Ovary (tissue), 9 donors: Measurements from ENCODE around the gene FBXO28. TPM values are rescaled to one million over a fixed set of nuclear protein-coding genes. Genes with fewer than 3 reads are reported as not detected.

ENCODE experiments used
- DNase-seq, 5 donors: peaks; one replicate each; pipeline ENCODE4 v3.0.0-alpha.2; 2019 to 2020
- H3K27ac ChIP-seq, 2 donors: fragments of 200-600 bp; one replicate each; pipeline versions ENCODE4 v1.5.1 to v1.8.0; 2019 to 2022
- H3K27me3 ChIP-seq: fragments of 200-600 bp; one replicate; pipeline ENCODE4 v1.8.0; 2022
- H3K36me3 ChIP-seq: fragments of 200-600 bp; sonication (generic); one replicate; pipeline ENCODE4 v1.5.1; 2019
- H3K4me1 ChIP-seq: one replicate; pipeline ENCODE4 v1.8.1; 2013; ENCODE audit warnings: mild to moderate bottlenecking, moderate library complexity; ENCODE audit not compliant: insufficient read depth
- H3K4me3 ChIP-seq: fragments of 200-600 bp; sonication (generic); one replicate; pipeline ENCODE4 v1.5.1; 2017
- H3K9me3 ChIP-seq, 2 donors: fragments of 200-600 bp in 1 of 2; sonication (generic) in 1 of 2; one replicate each; pipeline versions ENCODE4 v1.5.1 to v1.8.1; 2013 to 2019; ENCODE audit warnings: mild to moderate bottlenecking in 1 of 2, moderate library complexity in 1 of 2
- CTCF ChIP-seq, 3 donors: fragments of 450-650 bp in 2 of 3; fragments of 200-600 bp in 1 of 3; IDR thresholded peaks; one replicate each; pipeline versions ENCODE4 v1.5.1 to v1.8.0; 2016 to 2022; ENCODE audit warnings: antibody characterized with exemption in 3 of 3, mild to moderate bottlenecking in 1 of 3
- EP300 ChIP-seq: sonication (generic); formaldehyde crosslinking; IDR thresholded peaks from one replicate; pipeline ENCODE4 v1.6.1; 2017; ENCODE audit warnings: antibody characterized with exemption
- POLR2A ChIP-seq: fragments of 450-650 bp; IDR thresholded peaks from one replicate; pipeline ENCODE4 v1.6.1; 2017; ENCODE audit warnings: antibody characterized with exemption, mild to moderate bottlenecking, moderate library complexity
- WGBS, 3 donors: extraction: QIAGEN DNeasy Blood & Tissue Kit in 1 of 3; methylation state at CpG; one replicate each; pipeline versions ENCODE4 v1.1.5 to v1.1.7; 2013 to 2017; 5-methylcytosine and 5-hydroxymethylcytosine counted together
- intact Hi-C, 4 donors: fragments of 100-400 bp; cut with DNase I; formaldehyde crosslinking; loops; one replicate each; pipeline versions ENCODE4 v1.11.0 to v1.15.1; 2022 to 2023
- polyA plus RNA-seq, 2 donors: library from polyadenylated mRNA; stranded (reverse); fragments of 200-250 nt in 1 of 2; fragments of 350-450 nt in 1 of 2; fragmentation: Illumina TruSeq in 1 of 2; extraction: RNeasy Lipid Tissue Mini Kit (QIAGEN cat#74804) in 1 of 2; gene quantifications; one replicate each; pipeline ENCODE4 v1.2.3, GENCODE V29; 2013 to 2014
- total RNA-seq, 7 donors: library from RNA; depleted of rRNA in 2 of 7; stranded (reverse); fragments of >200 nt in 2 of 7; fragmentation: NEBNext Ultra II Directional in 3 of 7; extraction: Animal tissue kit (Norgen Biotek cat#: 25700) in 3 of 7; gene quantifications; one replicate each; pipeline versions ENCODE4 v1.1.0 to v1.2.4, GENCODE V29; 2016 to 2023
- donor health status: DM: no; HTN: no; CAD: no; lungs with moderate emphysema.
- donor health status: DM: no; HTN: no; CAD: no.
- donor health status: Bipolar disorder and iron deficiency.
- donor health status: DM: yes; HTN: yes; CAD: no.
- donor health status: DM: no; HTN: no; CAD: no.
- donor health status: DM: yes; HTN: yes; CAD: no.

The FBXO28 gene
- total and polyA plus RNA-seq, 9 donors = 11.2 to 31.7 (median 26.3) TPM

GRCh38 chr1:224090116-224090515 lies 23.8 kb upstream of the FBXO28 start:
- intact Hi-C loops = no loop called here
- 79 to 87% (median 83%) methylated on average over 5 of the region's 5 CpGs for WGBS, 3 donors

GRCh38 chr1:224092111-224092510 lies 21.8 kb upstream of the FBXO28 start:
- WGBS, 3 donors = 79 to 91% (median 83%) methylated on average over 1 of the region's 1 CpG
- no peaks in the 10 kb centered on the region for H3K9me3 ChIP-seq
- intact Hi-C loops = no loop called here

More at GRCh38 chr1:224090116-224090515, 23.8 kb upstream of the FBXO28 start:
- H3K4me3 ChIP-seq = no peak overlapping the region
- no peaks in the 10 kb centered on the region for H3K27me3 ChIP-seq
- no peak overlapping the region for H3K27ac ChIP-seq
- TF ChIP-seq CTCF (IDR thresholded peaks at IDR 0.05) (no peak), EP300 (no peak), POLR2A (no peak)
- no peaks in the 10 kb centered on the region for H3K36me3 ChIP-seq
- no peaks in the 10 kb centered on the region for H3K9me3 ChIP-seq
- DNase-seq = no peak
- no peaks in the 10 kb centered on the region for H3K4me1 ChIP-seq

GRCh38 chr1:224092601-224093000 lies 21.3 kb upstream of the FBXO28 start:
- WGBS, 3 donors = 55 to 75% (median 66%) methylated on average over 2 of the region's 2 CpGs

More at GRCh38 chr1:224092111-224092510, 21.8 kb upstream of the FBXO28 start:
- Histone ChIP-seq H3K27me3 (no peaks in the 10 kb centered on the region), H3K4me3 (no peak overlapping the region), H3K4me1 (no peaks in the 10 kb centered on the region), H3K36me3 (no peaks in the 10 kb centered on the region), H3K27ac (no peak overlapping the region)
- DNase-seq = no peak
- TF ChIP-seq EP300 (no peak), CTCF (IDR thresholded peaks at IDR 0.05) (no peak), POLR2A (no peak)

GRCh38 chr1:224095339-224095738 lies 18.6 kb upstream of the FBXO28 start:
- WGBS, 3 donors = 73 to 86% (median 82%) methylated on average over 1 of the region's 1 CpG
- Histone ChIP-seq H3K4me3 (no peak overlapping the region), H3K9me3 (no peaks in the 10 kb centered on the region), H3K27ac (no peak overlapping the region), H3K4me1 (no peaks in the 10 kb centered on the region), H3K36me3 (no peaks in the 10 kb centered on the region), H3K27me3 (no peaks in the 10 kb centered on the region)
- DNase-seq = no peak
- TF ChIP-seq EP300 (no peak), CTCF (IDR thresholded peaks at IDR 0.05) (no peak), POLR2A (no peak)
- intact Hi-C loops = no loop called here

More at GRCh38 chr1:224092601-224093000, 21.3 kb upstream of the FBXO28 start:
- no peaks in the 10 kb centered on the region for H3K27me3 ChIP-seq
- H3K27ac ChIP-seq = no peak overlapping the region
- no peak for TF ChIP-seq CTCF (IDR thresholded peaks at IDR 0.05)
- no peak for TF ChIP-seq POLR2A
- no peak for TF ChIP-seq EP300
- intact Hi-C loops = no loop called here
- DNase-seq = no peak
- no peaks in the 10 kb centered on the region for H3K4me1 ChIP-seq
- no peaks in the 10 kb centered on the region for H3K9me3 ChIP-seq
- H3K36me3 ChIP-seq = no peaks in the 10 kb centered on the region
- no peak overlapping the region for H3K4me3 ChIP-seq
